ENCODE data around the gene UQCR10.

The UQCR10 gene

DNA sequence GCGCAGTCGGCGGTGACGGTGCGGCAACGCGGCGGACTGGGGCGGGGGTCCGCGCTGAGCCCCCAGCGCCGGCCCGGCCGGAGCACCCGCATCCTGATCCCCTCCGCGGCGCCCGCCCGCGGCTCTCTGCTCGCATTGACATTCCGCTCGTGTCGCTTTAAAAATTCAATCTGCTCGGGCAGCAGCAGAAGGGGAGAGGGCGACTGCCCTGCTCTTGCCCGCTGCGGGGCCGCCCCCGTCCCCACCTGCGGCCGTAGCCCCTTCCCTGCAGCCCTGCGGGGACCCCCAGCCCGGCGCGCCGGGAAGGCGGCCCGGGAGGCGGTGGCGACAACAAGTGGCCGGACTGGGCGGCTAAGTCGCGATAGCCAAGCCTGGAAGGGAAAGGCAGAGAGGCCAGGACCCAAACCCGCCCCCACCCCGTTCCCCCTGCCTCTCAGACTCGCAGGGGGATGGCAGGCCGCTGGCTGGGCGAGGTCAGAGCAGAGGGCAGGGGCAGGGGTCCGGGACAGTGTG lies 46.3 kb upstream of the UQCR10 start:
- H3K36me3 ChIP-seq (ENCODE audit: insufficient read depth), result no peaks in the 10 kb centered on the region
- H2AFZ ChIP-seq (ENCODE audit: low read depth), result no peak overlapping the region
- H3K27me3 ChIP-seq (ENCODE audit: insufficient read depth, low read depth), result peaks cover 18% of the 10 kb centered on the region; the same call in 1 of the 2 replicates
- H3K9ac ChIP-seq, result no peak overlapping the region
- no peaks in the 10 kb centered on the region for H4K20me1 ChIP-seq (ENCODE audit: insufficient read depth)
- no peak overlapping the region for H3K4me3 ChIP-seq (IDR thresholded peaks at IDR 0.05; ENCODE audit: insufficient read depth, low read depth, low read length)
- H3K4me2 ChIP-seq, result no peak overlapping the region
- no peaks in the 10 kb centered on the region for H3K4me1 ChIP-seq (ENCODE audit: low read depth, poor library complexity, severe bottlenecking)
- no peak overlapping the region for H3K27ac ChIP-seq
- TF ChIP-seq, protein P1, sequence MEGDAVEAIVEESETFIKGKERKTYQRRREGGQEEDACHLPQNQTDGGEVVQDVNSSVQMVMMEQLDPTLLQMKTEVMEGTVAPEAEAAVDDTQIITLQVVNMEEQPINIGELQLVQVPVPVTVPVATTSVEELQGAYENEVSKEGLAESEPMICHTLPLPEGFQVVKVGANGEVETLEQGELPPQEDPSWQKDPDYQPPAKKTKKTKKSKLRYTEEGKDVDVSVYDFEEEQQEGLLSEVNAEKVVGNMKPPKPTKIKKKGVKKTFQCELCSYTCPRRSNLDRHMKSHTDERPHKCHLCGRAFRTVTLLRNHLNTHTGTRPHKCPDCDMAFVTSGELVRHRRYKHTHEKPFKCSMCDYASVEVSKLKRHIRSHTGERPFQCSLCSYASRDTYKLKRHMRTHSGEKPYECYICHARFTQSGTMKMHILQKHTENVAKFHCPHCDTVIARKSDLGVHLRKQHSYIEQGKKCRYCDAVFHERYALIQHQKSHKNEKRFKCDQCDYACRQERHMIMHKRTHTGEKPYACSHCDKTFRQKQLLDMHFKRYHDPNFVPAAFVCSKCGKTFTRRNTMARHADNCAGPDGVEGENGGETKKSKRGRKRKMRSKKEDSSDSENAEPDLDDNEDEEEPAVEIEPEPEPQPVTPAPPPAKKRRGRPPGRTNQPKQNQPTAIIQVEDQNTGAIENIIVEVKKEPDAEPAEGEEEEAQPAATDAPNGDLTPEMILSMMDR (conservative IDR thresholded peaks at IDR 0.05; ENCODE audit: low read depth, low read length), result no peak
- no peaks in the 10 kb centered on the region for H3K79me2 ChIP-seq (ENCODE audit: insufficient read depth, low read depth)

DNA sequence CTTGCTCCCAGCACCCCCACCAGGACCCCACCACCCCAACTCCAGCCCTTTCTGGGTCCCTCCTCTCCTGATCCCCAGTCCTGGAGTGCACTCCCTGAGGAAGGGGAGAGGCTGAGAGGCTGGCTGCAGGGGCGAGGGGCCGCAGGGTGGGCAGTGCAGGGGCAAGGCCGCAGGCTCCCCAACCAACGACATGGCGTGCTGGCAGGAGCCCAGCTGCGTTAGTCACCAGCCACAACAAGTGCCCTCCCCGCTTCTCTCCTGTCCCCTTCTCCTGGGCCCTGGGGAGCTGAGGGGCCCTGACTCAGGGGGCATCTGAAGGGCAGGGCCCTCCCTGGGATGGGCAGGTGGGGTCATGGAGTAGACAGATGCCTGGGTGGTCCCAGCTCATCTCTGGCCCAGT lies 45.0 kb upstream of the UQCR10 start:
- H3K27me3 ChIP-seq (ENCODE audit: insufficient read depth, low read depth), result peaks cover 13% of the 10 kb centered on the region; the same call in 1 of the 2 replicates
- H3K4me2 ChIP-seq, result no peak overlapping the region
- no peaks in the 10 kb centered on the region for H3K36me3 ChIP-seq (ENCODE audit: insufficient read depth)
- no peaks in the 10 kb centered on the region for H4K20me1 ChIP-seq (ENCODE audit: insufficient read depth)
- H3K4me1 ChIP-seq (ENCODE audit: low read depth, poor library complexity, severe bottlenecking), result no peaks in the 10 kb centered on the region
- no peaks in the 10 kb centered on the region for H3K79me2 ChIP-seq (ENCODE audit: insufficient read depth, low read depth)
- no peak overlapping the region for H3K4me3 ChIP-seq (IDR thresholded peaks at IDR 0.05; ENCODE audit: insufficient read depth, low read depth, low read length)
- H3K27ac ChIP-seq, result no peak overlapping the region
- TF ChIP-seq, protein P1 (conservative IDR thresholded peaks at IDR 0.05; ENCODE audit: low read depth, low read length), result no peak
- H3K9ac ChIP-seq, result no peak overlapping the region
- H2AFZ ChIP-seq (ENCODE audit: low read depth), result no peak overlapping the region

DNA sequence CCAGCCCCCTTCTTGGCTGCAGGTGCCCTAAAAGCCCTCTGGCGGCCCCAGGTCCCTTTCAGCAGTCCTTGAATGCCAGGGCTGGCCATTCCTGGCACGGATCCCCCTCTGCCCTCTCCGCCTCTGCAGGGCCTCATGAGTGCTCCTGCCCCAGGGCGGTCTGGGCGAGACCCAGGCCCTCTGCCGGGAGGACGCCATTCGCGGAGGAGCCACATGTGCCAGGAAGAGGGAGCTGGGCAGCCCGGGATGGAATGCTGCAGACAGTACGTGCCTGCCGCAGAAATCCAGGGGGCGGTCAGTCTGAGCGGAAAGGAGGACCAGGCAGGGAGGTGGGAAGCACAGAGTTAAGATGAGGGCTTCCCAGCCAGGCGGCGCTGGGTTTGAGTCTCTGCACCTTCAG lies 44.6 kb upstream of the UQCR10 start:
- no peaks in the 10 kb centered on the region for H4K20me1 ChIP-seq (ENCODE audit: insufficient read depth)
- H3K9ac ChIP-seq, result no peak overlapping the region
- no peak overlapping the region for H3K4me2 ChIP-seq
- H3K4me3 ChIP-seq (IDR thresholded peaks at IDR 0.05; ENCODE audit: insufficient read depth, low read depth, low read length), result no peak overlapping the region
- no peak overlapping the region for H2AFZ ChIP-seq (ENCODE audit: low read depth)
- H3K27me3 ChIP-seq (ENCODE audit: insufficient read depth, low read depth), result peaks cover 10% of the 10 kb centered on the region; the same call in 1 of the 2 replicates
- no peak overlapping the region for H3K27ac ChIP-seq
- TF ChIP-seq, protein P1 (conservative IDR thresholded peaks at IDR 0.05; ENCODE audit: low read depth, low read length), result no peak
- H3K4me1 ChIP-seq (ENCODE audit: low read depth, poor library complexity, severe bottlenecking), result no peaks in the 10 kb centered on the region
- H3K36me3 ChIP-seq (ENCODE audit: insufficient read depth), result no peaks in the 10 kb centered on the region
- H3K79me2 ChIP-seq (ENCODE audit: insufficient read depth, low read depth), result no peaks in the 10 kb centered on the region

DNA sequence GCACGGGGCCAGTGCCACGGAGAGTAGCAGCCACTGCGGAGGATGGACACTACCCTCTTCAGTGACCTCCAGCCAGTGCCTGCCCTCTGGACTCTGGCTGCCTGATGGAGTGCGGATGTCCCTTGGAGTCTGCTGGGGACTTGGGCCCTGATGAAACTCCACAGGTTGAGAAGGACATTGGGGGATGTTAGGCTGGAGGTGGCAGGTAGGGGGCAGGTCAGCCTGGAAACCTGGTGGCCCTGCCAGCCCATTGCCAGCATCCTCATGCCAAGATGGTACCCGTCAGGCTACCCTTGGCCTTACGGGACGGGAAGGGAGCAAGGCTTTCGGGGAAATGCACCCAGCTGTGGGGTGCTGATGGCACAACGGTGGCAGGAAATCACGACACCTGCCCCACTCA lies 43.4 kb upstream of the UQCR10 start:
- Histone ChIP-seq H2AFZ (ENCODE audit: low read depth) (no peak overlapping the region), H3K4me1 (ENCODE audit: low read depth, poor library complexity, severe bottlenecking) (no peaks in the 10 kb centered on the region), H3K9ac (no peak overlapping the region), H3K79me2 (ENCODE audit: insufficient read depth, low read depth) (no peaks in the 10 kb centered on the region), H3K4me2 (no peak overlapping the region), H3K36me3 (ENCODE audit: insufficient read depth) (no peaks in the 10 kb centered on the region), H3K4me3 (IDR thresholded peaks at IDR 0.05; ENCODE audit: insufficient read depth, low read depth, low read length) (no peak overlapping the region), H4K20me1 (ENCODE audit: insufficient read depth) (no peaks in the 10 kb centered on the region), H3K27ac (no peak overlapping the region), H3K27me3 (ENCODE audit: insufficient read depth, low read depth) (peaks cover 6% of the 10 kb centered on the region; the same call in 1 of the 2 replicates)
- TF ChIP-seq, protein P1 (conservative IDR thresholded peaks at IDR 0.05; ENCODE audit: low read depth, low read length), result no peak

All from KMS-11 (cell line).